ENCODE measurements around the gene TRO. TPM values are rescaled to one million over a fixed set of nuclear protein-coding genes. Genes with fewer than 3 reads are reported as not detected.

Gene TRO
- total RNA-seq, 1 donor from 2014 or later = 17.1 TPM

GRCh38 chrX:54921427-54922021 is 900 bp downstream of the TRO start:
- peak overlapping the region; percentile 72 for H3K4me3 ChIP-seq (ENCODE audit: low read depth, low read length)
- no peaks in the 10 kb centered on the region for H3K27me3 ChIP-seq (ENCODE audit: control insufficient read depth, insufficient read depth, low read length)
- no peak for TF ChIP-seq CTCF (IDR thresholded peaks at IDR 0.05; ENCODE audit: insufficient read depth, low read length, poor library complexity, severe bottlenecking)
- no peaks in the 10 kb centered on the region for H3K36me3 ChIP-seq (ENCODE audit: control insufficient read depth, insufficient read depth, low read length)
- peak; percentile 5 for DNase-seq (ENCODE audit: low read depth)

GRCh38 chrX:54922547-54922946 is 1.9 kb downstream of the TRO start:
- Histone ChIP-seq H3K36me3 (ENCODE audit: control insufficient read depth, insufficient read depth, low read length) (no peaks in the 10 kb centered on the region), H3K4me3 (ENCODE audit: low read depth, low read length) (no peak overlapping the region), H3K27me3 (ENCODE audit: control insufficient read depth, insufficient read depth, low read length) (no peaks in the 10 kb centered on the region)
- no peak for TF ChIP-seq CTCF (IDR thresholded peaks at IDR 0.05; ENCODE audit: insufficient read depth, low read length, poor library complexity, severe bottlenecking)
- DNase-seq (ENCODE audit: low read depth) = no peak

- no peak for TF ChIP-seq CTCF (IDR thresholded peaks at IDR 0.05; ENCODE audit: insufficient read depth, low read length, poor library complexity, severe bottlenecking)
- Histone ChIP-seq H3K4me3 (ENCODE audit: low read depth, low read length) (no peak overlapping the region), H3K27me3 (ENCODE audit: control insufficient read depth, insufficient read depth, low read length) (no peaks in the 10 kb centered on the region), H3K36me3 (ENCODE audit: control insufficient read depth, insufficient read depth, low read length) (no peaks in the 10 kb centered on the region)
- DNase-seq (ENCODE audit: low read depth) = no peak
Measured at GRCh38 chrX:54923376-54923775, 2.8 kb downstream of the TRO start.

- TF ChIP-seq CTCF (IDR thresholded peaks at IDR 0.05; ENCODE audit: insufficient read depth, low read length, poor library complexity, severe bottlenecking) = no peak
- Histone ChIP-seq H3K4me3 (ENCODE audit: low read depth, low read length) (no peak overlapping the region), H3K27me3 (ENCODE audit: control insufficient read depth, insufficient read depth, low read length) (no peaks in the 10 kb centered on the region), H3K36me3 (ENCODE audit: control insufficient read depth, insufficient read depth, low read length) (no peaks in the 10 kb centered on the region)
- DNase-seq (ENCODE audit: low read depth) = no peak
Measured at GRCh38 chrX:54926978-54927377, 6.4 kb downstream of the TRO start.

- no peaks in the 10 kb centered on the region for H3K36me3 ChIP-seq (ENCODE audit: control insufficient read depth, insufficient read depth, low read length)
- H3K27me3 ChIP-seq (ENCODE audit: control insufficient read depth, insufficient read depth, low read length) = no peaks in the 10 kb centered on the region
- TF ChIP-seq CTCF (IDR thresholded peaks at IDR 0.05; ENCODE audit: insufficient read depth, low read length, poor library complexity, severe bottlenecking) = no peak
- DNase-seq (ENCODE audit: low read depth) = no peak
- no peak overlapping the region for H3K4me3 ChIP-seq (ENCODE audit: low read depth, low read length)
Measured at GRCh38 chrX:54928876-54929275, 8.3 kb downstream of the TRO start.
